NCI-H1417 treated with DMSO at 0.1 percent for 48 hours (cell line): Measurements from ENCODE around the gene RASAL1.

Experiments used
- DNase-seq: peaks from one replicate; lab custom pipeline; 2025; lab: John Stamatoyannopoulos, UW

Gene RASAL1

GRCh38 chr12:113075137-113075683 is 60.4 kb downstream of the RASAL1 start:
- DNase-seq = no peak

GRCh38 chr12:113073586-113073985 is 62.0 kb downstream of the RASAL1 start:
- no peak for DNase-seq

- no peak for DNase-seq
Observed at GRCh38 chr12:113072136-113072535, 63.4 kb downstream of the RASAL1 start.

- peak; percentile 90 for DNase-seq
Observed at GRCh38 chr12:113071135-113072112, 64.1 kb downstream of the RASAL1 start.

GRCh38 chr12:113070117-113070906 is 65.2 kb downstream of the RASAL1 start:
- DNase-seq = no peak

GRCh38 chr12:113069751-113070116 is 65.8 kb downstream of the RASAL1 start:
- DNase-seq = no peak

- DNase-seq = no peak
Observed at GRCh38 chr12:113069149-113069548, 66.4 kb downstream of the RASAL1 start.

GRCh38 chr12:113067987-113068935 is 67.3 kb downstream of the RASAL1 start:
- DNase-seq = no peak

GRCh38 chr12:113066813-113067400 is 68.7 kb downstream of the RASAL1 start:
- no peak for DNase-seq

GRCh38 chr12:113065126-113066007 is 70.2 kb downstream of the RASAL1 start:
- DNase-seq = peak; percentile 33

- DNase-seq = no peak
Observed at GRCh38 chr12:113064395-113065125, 71.0 kb downstream of the RASAL1 start.

GRCh38 chr12:113063396-113064350 is 71.9 kb downstream of the RASAL1 start:
- no peak for DNase-seq

GRCh38 chr12:113062502-113063395 is 72.8 kb downstream of the RASAL1 start:
- no peak for DNase-seq

- DNase-seq = no peak
Observed at GRCh38 chr12:113061061-113061694, 74.4 kb downstream of the RASAL1 start.

- DNase-seq = no peak
Observed at GRCh38 chr12:113060336-113060960, 75.1 kb downstream of the RASAL1 start.

- no peak for DNase-seq
Observed at GRCh38 chr12:113059071-113059595, 76.4 kb downstream of the RASAL1 start.
